ENCODE results near the gene GPR158. TPM values are rescaled to one million over a fixed set of nuclear protein-coding genes. Genes with fewer than 3 reads are reported as not detected.
"Not testable (repeated sequence)": the region's sequence is repeated elsewhere in the genome, so short reads cannot be mapped to it uniquely, and the experiment has no call there.

The GPR158 gene
- total RNA-seq, 4 donors from 2014 or later, result 0.18 TPM; not detected in 3

DNA sequence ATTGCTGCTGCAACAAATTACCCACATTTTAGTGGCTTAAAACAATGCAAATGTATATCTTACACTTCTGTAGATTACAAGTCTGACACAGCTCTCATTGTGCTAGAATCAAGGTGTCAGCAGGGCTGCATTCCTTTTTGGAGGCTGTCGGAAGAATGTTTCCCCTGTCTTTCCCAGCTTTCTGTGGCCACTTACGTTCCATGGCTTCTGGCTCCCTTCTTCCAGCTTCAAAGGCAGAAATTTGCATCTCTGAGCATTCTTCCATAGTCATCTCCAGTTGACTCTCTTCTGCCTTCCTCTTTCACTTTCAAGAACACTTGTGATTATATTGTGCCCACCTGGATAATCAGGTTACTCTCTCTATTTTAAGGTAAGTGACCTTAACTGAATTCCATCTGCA is 125.3 kb downstream of the GPR158 start:
- Histone ChIP-seq H3K36me3 (no peaks in the 10 kb centered on the region), H3K27me3 (no peaks in the 10 kb centered on the region), H3K4me1 (no peaks in the 10 kb centered on the region), H3K4me3 (no peak overlapping the region), H3K27ac (no peak overlapping the region), H3K9me3 (no peaks in the 10 kb centered on the region)
- WGBS, result 34% methylated on average over 2 of the region's 2 CpGs
- no peak for DNase-seq (ENCODE audit: low spot score in 2 of 2)
- TF ChIP-seq POLR2A (IDR thresholded peaks at IDR 0.05), result no peak

DNA sequence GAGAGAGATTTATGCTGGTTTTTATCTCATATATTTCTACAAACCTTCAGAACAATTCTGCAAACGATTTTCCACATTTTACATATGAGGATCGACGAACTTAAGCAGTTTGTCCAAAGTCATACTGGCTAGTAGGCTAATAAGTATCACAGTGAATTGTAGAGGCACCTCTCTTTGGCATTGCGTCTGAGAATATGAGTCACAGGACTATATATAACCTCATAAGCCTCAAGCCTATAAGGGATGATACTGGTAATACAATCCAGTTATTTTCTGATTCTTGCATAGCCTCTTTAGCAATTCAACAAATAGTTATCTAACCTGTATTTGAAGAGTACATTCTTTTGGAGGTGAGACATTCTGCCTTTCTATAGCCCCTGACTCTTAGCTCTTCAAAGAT is 129.8 kb downstream of the GPR158 start:
- H3K9me3 ChIP-seq, result no peaks in the 10 kb centered on the region
- no peaks in the 10 kb centered on the region for H3K36me3 ChIP-seq
- H3K4me3 ChIP-seq, result no peak overlapping the region
- DNase-seq (ENCODE audit: low spot score in 2 of 2), result no peak
- no peaks in the 10 kb centered on the region for H3K27me3 ChIP-seq
- no peak overlapping the region for H3K27ac ChIP-seq
- no peaks in the 10 kb centered on the region for H3K4me1 ChIP-seq
- 56% methylated on average over 4 of the region's 4 CpGs for WGBS
- TF ChIP-seq CTCF (IDR thresholded peaks at IDR 0.05), result no peak
- no peak for TF ChIP-seq POLR2A (IDR thresholded peaks at IDR 0.05)
- TF ChIP-seq EP300 (IDR thresholded peaks at IDR 0.05), result no peak
- TF ChIP-seq POLR2AphosphoS5 (IDR thresholded peaks at IDR 0.05), result no peak

DNA sequence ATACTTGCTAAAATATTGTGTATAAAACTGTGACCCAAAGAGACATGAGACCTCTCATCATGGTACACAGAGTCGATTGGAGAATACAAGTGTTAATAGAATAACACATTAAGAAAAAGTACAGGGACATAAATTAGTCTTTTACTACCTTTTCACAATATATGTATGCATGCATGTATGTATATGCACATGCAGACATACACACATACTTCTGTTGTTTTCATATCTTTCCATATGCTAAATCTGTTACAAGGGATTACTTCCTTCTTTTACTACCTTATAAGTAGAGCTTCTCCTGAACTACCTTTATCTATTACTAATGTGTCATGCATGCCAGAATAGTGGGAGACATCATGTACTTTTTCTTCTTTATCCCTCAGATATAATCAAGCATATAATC is 131.6 kb downstream of the GPR158 start:
- no peak for DNase-seq (ENCODE audit: low spot score in 2 of 2)
- Histone ChIP-seq H3K9me3 (no peaks in the 10 kb centered on the region), H3K27me3 (no peaks in the 10 kb centered on the region), H3K27ac (no peak overlapping the region), H3K4me3 (no peak overlapping the region), H3K4me1 (no peaks in the 10 kb centered on the region), H3K36me3 (no peaks in the 10 kb centered on the region)
- 75% methylated on average over 1 of the region's 1 CpG for WGBS
- TF ChIP-seq EP300 (IDR thresholded peaks at IDR 0.05) (no peak), POLR2AphosphoS5 (IDR thresholded peaks at IDR 0.05) (no peak), POLR2A (IDR thresholded peaks at IDR 0.05) (no peak), CTCF (IDR thresholded peaks at IDR 0.05) (no peak)

- H3K27ac ChIP-seq, result no peak overlapping the region
- peaks cover 4% of the 10 kb centered on the region for H3K9me3 ChIP-seq
- 46% methylated on average over 2 of the region's 3 CpGs for WGBS
- no peak overlapping the region for H3K4me3 ChIP-seq
- TF ChIP-seq POLR2AphosphoS5 (IDR thresholded peaks at IDR 0.05) (no peak), POLR2A (IDR thresholded peaks at IDR 0.05) (no peak), CTCF (IDR thresholded peaks at IDR 0.05) (no peak), EP300 (IDR thresholded peaks at IDR 0.05) (no peak)
- no peaks in the 10 kb centered on the region for H3K4me1 ChIP-seq
- no peaks in the 10 kb centered on the region for H3K27me3 ChIP-seq
- H3K36me3 ChIP-seq, result no peaks in the 10 kb centered on the region
- DNase-seq (ENCODE audit: low spot score in 2 of 2), result no peak
Observed at GRCh38 chr10:25308278-25308677, 133.5 kb downstream of the GPR158 start.

GRCh38 chr10:25317596-25318211 is 142.9 kb downstream of the GPR158 start:
- H3K4me1 ChIP-seq; H3K27me3 ChIP-seq; H3K36me3 ChIP-seq; DNase-seq (ENCODE audit: low spot score in 2 of 2); H3K27ac ChIP-seq; H3K9me3 ChIP-seq; H3K4me3 ChIP-seq: not testable (repeated sequence)
- WGBS, result 94% methylated on average over 9 of the region's 9 CpGs

GRCh38 chr10:25327273-25327672 is 152.5 kb downstream of the GPR158 start:
- Histone ChIP-seq H3K27ac (no peak overlapping the region), H3K36me3 (no peaks in the 10 kb centered on the region), H3K4me1 (no peaks in the 10 kb centered on the region), H3K4me3 (no peak overlapping the region), H3K9me3 (no peaks in the 10 kb centered on the region), H3K27me3 (no peaks in the 10 kb centered on the region)
- DNase-seq (ENCODE audit: low spot score in 2 of 2), result no peak
- WGBS, result 19% methylated on average over 3 of the region's 3 CpGs
- TF ChIP-seq CTCF (IDR thresholded peaks at IDR 0.05) (no peak), POLR2A (IDR thresholded peaks at IDR 0.05) (no peak), EP300 (IDR thresholded peaks at IDR 0.05) (no peak), POLR2AphosphoS5 (IDR thresholded peaks at IDR 0.05) (no peak)
